HEK293 (cell line): Measurements from ENCODE around the gene MDFI.
A peak's percentile ranks its signal among the peaks of the same experiment; 100 is the strongest.

Source experiments
- CTCF ChIA-PET: fragments of 350-600 bp; formaldehyde crosslinking; extraction: SDS; loops from one replicate; lab custom pipeline; 2021; ENCODE audit warnings: antibody characterized with exemption; lab: Yijun Ruan, JAX
- POLR2A ChIA-PET: fragments of 300-600 bp; formaldehyde crosslinking; extraction: SDS; loops from one replicate; lab custom pipeline; 2020; ENCODE audit warnings: antibody characterized with exemption, inconsistent platforms; lab: Yijun Ruan, JAX
- H3K27ac ChIP-seq: fragments of 200-500 bp; sonication (Bioruptor generic); 2 replicates; pipeline ENCODE4 v1.5.1; 2014; ENCODE audit warnings: low read depth, low read length, control low read depth, inconsistent platforms; ENCODE audit errors: extremely low read depth
- H3K36me3 ChIP-seq, 2 experiments: fragments of 200-500 bp in 1 of 2; sonication (Bioruptor generic) in 1 of 2; 1 replicate in 1 of 2; 2 replicates in 1 of 2; pipeline ENCODE4 v1.5.1; 2014 to 2017; ENCODE audit warnings: inconsistent platforms in 2 of 2, low read length in 2 of 2; ENCODE audit not compliant: control insufficient read depth in 2 of 2, insufficient read depth in 1 of 2
- H3K4me1 ChIP-seq: fragments of 200-500 bp; sonication (Bioruptor generic); 2 replicates; pipeline ENCODE4 v1.5.1; 2014; ENCODE audit warnings: mild to moderate bottlenecking, low read length, inconsistent platforms; ENCODE audit not compliant: control insufficient read depth, insufficient read depth
- H3K4me3 ChIP-seq: 2 replicates; pipeline ENCODE4 v1.5.1; 2011; ENCODE audit warnings: low read depth, mild to moderate bottlenecking, control low read depth, low read length, moderate library complexity
- H3K9me3 ChIP-seq: fragments of 200-500 bp; sonication (Bioruptor generic); 2 replicates; pipeline ENCODE4 v1.5.1; 2014; ENCODE audit warnings: low read depth, low read length, inconsistent platforms; ENCODE audit not compliant: control insufficient read depth, insufficient read depth
- GLIS1 ChIP-seq: fragments of 450-650 bp; formaldehyde crosslinking; IDR thresholded peaks from 2 replicates; pipeline ENCODE4 v1.5.1; 2016; ENCODE audit warnings: missing biosample characterization, missing genetic modification characterization
- GLIS2 ChIP-seq: fragments of 450-650 bp; formaldehyde crosslinking; IDR thresholded peaks from 2 replicates; pipeline ENCODE4 v1.5.1; 2016; ENCODE audit warnings: missing biosample characterization, missing genetic modification characterization
- HOXA7 ChIP-seq: sonication (generic); formaldehyde crosslinking; IDR thresholded peaks from 2 replicates; pipeline ENCODE4 v1.8.1; 2022; ENCODE audit warnings: missing genetic modification reagents, borderline replicate concordance
- INSM2 ChIP-seq: fragments of 450-650 bp; formaldehyde crosslinking; IDR thresholded peaks from 2 replicates; pipeline ENCODE4 v1.5.1; 2016; ENCODE audit warnings: missing biosample characterization, missing genetic modification characterization
- KLF1 ChIP-seq: fragments of 450-650 bp; formaldehyde crosslinking; IDR thresholded peaks from 2 replicates; pipeline ENCODE4 v1.5.1; 2016; ENCODE audit warnings: missing biosample characterization, missing genetic modification characterization
- KLF7 ChIP-seq: fragments of 450-650 bp; formaldehyde crosslinking; IDR thresholded peaks from 2 replicates; pipeline ENCODE4 v1.5.1; 2016; ENCODE audit warnings: missing biosample characterization, missing genetic modification characterization, borderline replicate concordance
- TCF7L2 ChIP-seq: IDR thresholded peaks from 2 replicates; pipeline ENCODE4 v1.6.1; 2011; ENCODE audit warnings: low read depth, mild to moderate bottlenecking, inconsistent platforms, low read length, moderate library complexity, borderline replicate concordance
- ZBTB10 ChIP-seq: fragments of 450-650 bp; formaldehyde crosslinking; IDR thresholded peaks from 2 replicates; pipeline ENCODE4 v1.5.1; 2016; ENCODE audit warnings: missing biosample characterization, missing genetic modification characterization
- ZFHX2 ChIP-seq: fragments of 450-650 bp; formaldehyde crosslinking; conservative IDR thresholded peaks from 2 replicates; pipeline ENCODE4 v1.5.1; 2016; ENCODE audit warnings: missing biosample characterization, missing genetic modification characterization
- ZFP41 ChIP-seq: fragments of 450-650 bp; formaldehyde crosslinking; IDR thresholded peaks from 2 replicates; pipeline ENCODE4 v1.5.1; 2016; ENCODE audit warnings: missing biosample characterization, missing genetic modification characterization, borderline replicate concordance
- ZFP69B ChIP-seq: fragments of 450-650 bp; formaldehyde crosslinking; IDR thresholded peaks from 2 replicates; pipeline ENCODE4 v1.5.1; 2016; ENCODE audit warnings: missing biosample characterization, missing genetic modification characterization
- ZNF146 ChIP-seq: fragments of 450-650 bp; formaldehyde crosslinking; IDR thresholded peaks from 2 replicates; pipeline ENCODE4 v1.5.1; 2016; ENCODE audit warnings: missing biosample characterization, missing genetic modification characterization
- ZNF19 ChIP-seq: fragments of 450-650 bp; formaldehyde crosslinking; IDR thresholded peaks from 2 replicates; pipeline ENCODE4; 2016; ENCODE audit warnings: missing biosample characterization, missing genetic modification characterization, low read depth
- ZNF214 ChIP-seq: fragments of 450-650 bp; formaldehyde crosslinking; IDR thresholded peaks from 2 replicates; pipeline ENCODE4 v1.5.1; 2017; ENCODE audit warnings: missing biosample characterization, mild to moderate bottlenecking, missing genetic modification characterization, borderline replicate concordance
- ZNF311 ChIP-seq: fragments of 450-650 bp; formaldehyde crosslinking; IDR thresholded peaks from 2 replicates; pipeline ENCODE4 v1.5.1; 2017; ENCODE audit warnings: missing biosample characterization, missing genetic modification characterization, borderline replicate concordance
- ZNF335 ChIP-seq: fragments of 450-650 bp; formaldehyde crosslinking; conservative IDR thresholded peaks from 2 replicates; pipeline ENCODE4 v1.5.1; 2016; ENCODE audit warnings: missing biosample characterization, missing genetic modification characterization
- ZNF473 ChIP-seq: fragments of 450-650 bp; formaldehyde crosslinking; IDR thresholded peaks from 2 replicates; pipeline ENCODE4 v1.5.1; 2017; ENCODE audit warnings: missing biosample characterization, missing genetic modification characterization
- ZNF48 ChIP-seq: fragments of 450-650 bp; formaldehyde crosslinking; IDR thresholded peaks from 2 replicates; pipeline ENCODE4 v1.5.1; 2016; ENCODE audit warnings: missing biosample characterization, missing genetic modification characterization
- ZNF585B ChIP-seq: fragments of 450-650 bp; formaldehyde crosslinking; IDR thresholded peaks from 2 replicates; pipeline ENCODE4 v1.5.1; 2016; ENCODE audit warnings: missing biosample characterization, missing genetic modification characterization
- ZNF600 ChIP-seq: fragments of 450-650 bp; formaldehyde crosslinking; IDR thresholded peaks from 2 replicates; pipeline ENCODE4 v1.5.1; 2016; ENCODE audit warnings: missing biosample characterization, missing genetic modification characterization
- ZNF76 ChIP-seq: fragments of 450-650 bp; formaldehyde crosslinking; IDR thresholded peaks from 2 replicates; pipeline ENCODE4; 2016; ENCODE audit warnings: low read depth, missing biosample characterization, missing genetic modification characterization, borderline replicate concordance
- TF ChIP-seq, protein P1 (sequence below): fragments of 450-650 bp; formaldehyde crosslinking; IDR thresholded peaks from 2 replicates; pipeline ENCODE4 v1.5.1; 2017; ENCODE audit warnings: missing biosample characterization, missing genetic modification characterization
- TF ChIP-seq, protein P2 (sequence below): fragments of 450-650 bp; formaldehyde crosslinking; IDR thresholded peaks from 2 replicates; pipeline ENCODE4 v1.5.1; 2016; ENCODE audit warnings: missing biosample characterization, missing genetic modification characterization

The MDFI gene

DNA sequence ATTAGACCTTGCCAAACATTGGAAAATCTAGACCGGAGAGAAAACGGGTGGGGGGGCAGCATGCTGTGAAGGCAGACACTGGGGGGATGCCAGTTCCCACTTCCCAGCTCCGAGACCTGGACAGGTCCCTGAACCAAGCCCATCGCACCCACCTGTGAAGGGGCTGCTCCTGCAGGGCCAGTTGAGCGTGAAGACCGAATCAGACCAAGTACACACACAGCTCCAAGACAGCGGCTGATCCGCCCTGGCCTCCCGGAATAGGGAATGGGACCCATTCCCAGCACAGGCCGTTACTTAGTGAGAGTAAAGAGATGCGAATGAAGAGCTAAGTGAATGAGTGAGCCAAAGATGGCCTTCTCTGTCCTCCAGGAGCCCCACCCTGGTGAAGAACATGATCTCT is 41.5 kb upstream of the MDFI start:
- no peak overlapping the region for H3K27ac ChIP-seq
- ChIA-PET CTCF (interaction anchor here (5.4 to 13.7 kb wide), 3 partner anchors 174 to 229 kb away, joined by 28 to 122 read pairs (median 118); no protein-coding TSS in a partner anchor), POLR2A (interaction anchor here (1.2 kb wide), 1 partner anchor 51 kb away, joined by 3 read pairs; no protein-coding TSS in a partner anchor)
- H3K4me3 ChIP-seq, result no peak overlapping the region
- TF ChIP-seq TCF7L2, result no peak
- TF ChIP-seq ZNF214 (tag by site-specific recombination), result no peak
- TF ChIP-seq ZNF600 (tag by site-specific recombination), result 0 out of 2 replicates have a peak, but pooled peaks have one; percentile 25
- no peak for TF ChIP-seq ZNF19
- no peak for TF ChIP-seq ZNF335
- H3K36me3 ChIP-seq, result peaks cover 7 to 48% of the 10 kb centered on the region in 2 experiments; a peak in 2 of 3 replicates
- no peaks in the 10 kb centered on the region; the same call in 1 of the 2 replicates for H3K4me1 ChIP-seq
- no peaks in the 10 kb centered on the region for H3K9me3 ChIP-seq

DNA sequence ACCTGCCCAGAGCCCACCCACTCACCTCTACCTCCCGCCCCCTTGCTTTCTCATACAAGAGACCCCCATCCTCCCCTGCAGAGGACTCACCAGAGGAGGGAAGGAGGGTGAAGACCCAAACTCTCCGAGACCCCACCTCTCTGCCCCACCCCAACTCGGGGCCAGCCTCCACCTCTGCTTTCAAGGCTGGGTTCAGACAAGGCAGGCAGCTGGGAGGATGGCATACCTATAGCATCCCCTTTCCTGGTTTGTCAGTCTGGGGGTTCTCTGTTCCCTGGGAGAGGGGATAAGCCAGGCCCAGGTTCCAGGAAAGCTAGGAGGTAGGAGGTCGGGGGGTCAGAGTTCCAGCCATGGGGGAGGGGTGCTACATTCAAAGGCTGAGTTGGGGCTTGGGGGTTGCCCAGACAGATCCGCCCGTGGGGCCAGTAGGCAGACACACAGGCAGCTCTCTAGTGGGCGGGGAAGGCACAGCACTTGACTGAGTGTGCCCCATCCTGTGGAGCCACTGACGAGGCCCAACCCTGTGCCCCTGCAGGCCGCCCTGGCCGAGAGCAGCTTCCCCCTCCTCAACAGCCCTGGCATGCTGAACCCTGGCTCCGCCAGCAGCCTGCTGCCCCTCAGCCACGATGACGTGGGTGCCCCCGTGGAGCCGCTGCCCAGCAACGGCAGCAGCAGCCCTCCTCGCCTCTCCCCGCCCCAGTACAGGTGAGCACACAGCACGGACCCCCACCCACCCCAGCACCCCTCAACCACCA is 40.8 kb upstream of the MDFI start:
- Histone ChIP-seq H3K4me3 (no peak overlapping the region), H3K9me3 (no peaks in the 10 kb centered on the region), H3K36me3 (peaks cover 7 to 45% of the 10 kb centered on the region in 2 experiments; a peak in 2 of 3 replicates)
- ChIA-PET POLR2A (interaction anchor here (1.2 kb wide), 1 partner anchor 50 kb away, joined by 3 read pairs; no protein-coding TSS in a partner anchor), CTCF (interaction anchor here (0.5 to 13.7 kb wide), 5 partner anchors 85 to 229 kb away, joined by 3 to 122 read pairs (median 28); no protein-coding TSS in a partner anchor)
- 0 out of 2 replicates have a peak, but pooled peaks have one; percentile 14 for TF ChIP-seq ZFHX2
- TF ChIP-seq GLIS2, result peak; percentile 25; the same call in 1 of the 2 replicates
- TF ChIP-seq INSM2 (tag by site-specific recombination), result no peak
- no peak for TF ChIP-seq ZNF311 (tag by site-specific recombination)
- no peak for TF ChIP-seq ZNF146
- TF ChIP-seq KLF1, result peak; percentile 41
- no peak for TF ChIP-seq ZNF585B
- TF ChIP-seq, protein P1, sequence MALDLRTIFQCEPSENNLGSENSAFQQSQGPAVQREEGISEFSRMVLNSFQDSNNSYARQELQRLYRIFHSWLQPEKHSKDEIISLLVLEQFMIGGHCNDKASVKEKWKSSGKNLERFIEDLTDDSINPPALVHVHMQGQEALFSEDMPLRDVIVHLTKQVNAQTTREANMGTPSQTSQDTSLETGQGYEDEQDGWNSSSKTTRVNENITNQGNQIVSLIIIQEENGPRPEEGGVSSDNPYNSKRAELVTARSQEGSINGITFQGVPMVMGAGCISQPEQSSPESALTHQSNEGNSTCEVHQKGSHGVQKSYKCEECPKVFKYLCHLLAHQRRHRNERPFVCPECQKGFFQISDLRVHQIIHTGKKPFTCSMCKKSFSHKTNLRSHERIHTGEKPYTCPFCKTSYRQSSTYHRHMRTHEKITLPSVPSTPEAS, result no peak
- TF ChIP-seq HOXA7 (CRISPR knock-in tag), result no peak
- no peak for TF ChIP-seq ZNF473
- TF ChIP-seq ZNF76 (tag by site-specific recombination), result no peak
- no peak for TF ChIP-seq GLIS1
- TF ChIP-seq, all 188 proteins: peak for 3
- H3K27ac ChIP-seq, result no peak overlapping the region
- H3K4me1 ChIP-seq, result no peaks in the 10 kb centered on the region

DNA sequence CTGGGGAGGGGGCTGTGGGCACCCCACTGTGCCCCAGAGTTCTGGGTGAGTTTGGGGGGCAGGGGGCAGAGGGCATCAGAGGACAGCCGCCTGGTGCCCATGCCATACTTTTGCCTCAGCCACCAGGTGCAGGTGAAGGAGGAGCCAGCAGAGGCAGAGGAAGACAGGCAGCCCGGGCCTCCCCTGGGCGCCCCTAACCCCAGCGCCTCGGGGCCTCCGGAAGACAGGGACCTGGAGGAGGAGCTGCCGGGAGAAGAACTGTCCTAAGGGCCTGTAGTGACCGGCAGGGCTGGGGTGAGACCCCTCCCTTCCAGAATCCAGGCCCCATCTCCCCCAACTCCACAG is 39.6 kb upstream of the MDFI start:
- no peak overlapping the region for H3K4me3 ChIP-seq
- TF ChIP-seq ZNF48 (tag by site-specific recombination) (no peak), ZBTB10 (no peak), ZFP69B (tag by site-specific recombination) (no peak), KLF7 (no peak), HOXA7 (CRISPR knock-in tag) (no peak), ZNF473 (no peak), ZFHX2 (no peak), ZFP41 (no peak)
- TF ChIP-seq, protein P2, sequence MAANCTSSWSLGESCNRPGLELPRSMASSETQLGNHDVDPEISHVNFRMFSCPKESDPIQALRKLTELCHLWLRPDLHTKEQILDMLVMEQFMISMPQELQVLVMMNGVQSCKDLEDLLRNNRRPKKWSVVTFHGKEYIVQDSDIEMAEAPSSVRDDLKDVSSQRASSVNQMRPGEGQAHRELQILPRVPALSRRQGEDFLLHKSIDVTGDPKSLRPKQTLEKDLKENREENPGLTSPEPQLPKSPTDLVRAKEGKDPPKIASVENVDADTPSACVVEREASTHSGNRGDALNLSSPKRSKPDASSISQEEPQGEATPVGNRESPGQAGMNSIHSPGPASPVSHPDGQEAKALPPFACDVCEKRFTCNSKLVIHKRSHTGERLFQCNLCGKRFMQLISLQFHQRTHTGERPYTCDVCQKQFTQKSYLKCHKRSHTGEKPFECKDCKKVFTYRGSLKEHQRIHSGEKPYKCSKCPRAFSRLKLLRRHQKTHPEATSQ (tag by site-specific recombination), result no peak
- ChIA-PET POLR2A (interaction anchor here (0.7 kb wide), 1 partner anchor 85 kb away, joined by 7 read pairs; no protein-coding TSS in a partner anchor), CTCF (interaction anchor here (0.6 to 13.7 kb wide), 5 partner anchors 88 to 246 kb away, joined by 3 to 195 read pairs (median 28); no protein-coding TSS in a partner anchor)
- no peak overlapping the region for H3K27ac ChIP-seq
- no peaks in the 10 kb centered on the region for H3K9me3 ChIP-seq
- H3K36me3 ChIP-seq, result peaks cover 7 to 35% of the 10 kb centered on the region in 2 experiments; a peak in 2 of 3 replicates
- no peaks in the 10 kb centered on the region for H3K4me1 ChIP-seq
